Measurements from ENCODE around the gene MYO3B. TPM values are rescaled to one million over a fixed set of nuclear protein-coding genes. Genes with fewer than 3 reads are reported as not detected.
"Not testable (repeated sequence)": the region's sequence is repeated elsewhere in the genome, so short reads cannot be mapped to it uniquely, and the experiment has no call there.

MYO3B gene
- total and polyA plus RNA-seq, 5 donors, result not detected

DNA sequence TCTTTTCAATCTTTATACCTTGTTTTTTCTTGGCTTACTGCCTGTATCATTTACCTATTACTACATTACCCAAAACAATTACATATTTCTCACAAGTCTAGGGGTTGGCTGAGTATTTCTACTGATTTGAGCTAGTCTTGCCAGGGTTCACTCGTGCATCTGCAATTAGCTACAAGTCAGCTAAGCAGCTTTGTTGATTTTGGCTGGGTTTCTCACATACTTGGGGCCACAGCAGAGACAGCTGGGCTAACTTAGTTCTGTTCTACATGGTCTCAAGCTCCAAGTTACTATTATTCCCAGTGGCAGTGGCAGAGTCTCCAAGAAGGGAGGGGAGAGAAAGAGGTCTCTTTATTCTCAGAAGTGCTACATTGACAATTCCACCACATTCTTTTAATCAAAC is 482.5 kb downstream of the MYO3B start:
- Histone ChIP-seq H3K9me3 (ENCODE audit: control insufficient read depth, low read length) (no peaks in the 10 kb centered on the region), H3K4me1 (ENCODE audit: control insufficient read depth, insufficient read depth, low read length) (no peaks in the 10 kb centered on the region), H3K4me3 (ENCODE audit: low read length) (no peak overlapping the region), H3K27me3 (ENCODE audit: control insufficient read depth, insufficient read depth) (no peaks in the 10 kb centered on the region), H3K27ac (ENCODE audit: low read length) (no peak overlapping the region)
- intact Hi-C loops (cut with DNase I), result no loop called here
- 26% methylated on average over 1 of the region's 1 CpG for WGBS
- ATAC-seq (peak in 1 of 2 donors; percentile 64), DNase-seq (no peak)

DNA sequence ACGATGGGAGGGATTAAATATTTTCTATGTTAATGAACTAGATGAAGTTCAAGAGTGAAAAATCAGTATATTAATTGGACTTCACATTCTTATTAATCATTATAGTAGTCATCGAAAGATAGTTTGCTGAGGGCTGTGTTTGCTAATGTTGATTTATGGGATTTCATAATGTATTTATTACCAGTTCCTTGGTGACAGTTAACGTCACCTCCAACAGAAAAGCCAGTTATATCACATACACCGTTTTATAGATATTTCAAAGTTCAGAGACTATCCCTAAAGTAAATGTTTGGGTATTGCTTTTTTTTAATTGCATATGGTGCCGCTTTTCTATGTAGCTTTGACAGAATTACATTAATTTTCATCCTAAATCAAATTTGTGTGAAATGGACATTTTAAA is 487.8 kb downstream of the MYO3B start:
- Histone ChIP-seq H3K27ac (ENCODE audit: low read length) (no peak overlapping the region), H3K4me3 (ENCODE audit: low read length) (no peak overlapping the region), H3K27me3 (ENCODE audit: control insufficient read depth, insufficient read depth) (no peaks in the 10 kb centered on the region), H3K9me3 (ENCODE audit: control insufficient read depth, low read length) (no peaks in the 10 kb centered on the region), H3K4me1 (ENCODE audit: control insufficient read depth, insufficient read depth, low read length) (no peaks in the 10 kb centered on the region)
- intact Hi-C loops (cut with DNase I), result no loop called here
- no peak for DNase-seq
- 69% methylated on average over 5 of the region's 5 CpGs for WGBS
- no peak for ATAC-seq

DNA sequence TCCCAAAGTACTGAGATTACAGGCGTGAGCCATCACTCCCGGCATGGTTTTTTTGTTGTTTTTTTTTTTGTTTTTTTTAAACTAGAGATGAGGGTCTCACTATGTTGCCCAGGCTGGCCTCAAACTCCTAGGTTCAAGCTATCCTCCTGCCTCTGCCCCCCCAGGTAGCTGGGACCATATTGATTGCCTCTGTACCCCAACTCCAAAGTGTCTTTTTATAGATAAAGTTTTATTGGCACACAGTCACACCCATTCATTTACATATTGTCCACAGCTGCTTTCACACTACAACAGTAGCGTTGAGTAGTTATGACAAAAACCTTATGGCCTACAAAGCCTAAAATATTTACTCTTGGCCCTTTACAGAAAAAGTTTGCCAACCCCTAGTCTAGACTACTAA is 492.0 kb downstream of the MYO3B start:
- WGBS, result 89% methylated on average over 3 of the region's 3 CpGs
- DNase-seq (no peak), ATAC-seq (no peak)
- intact Hi-C loops (cut with DNase I), result no loop called here
- no peaks in the 10 kb centered on the region for H3K27me3 ChIP-seq (ENCODE audit: control insufficient read depth, insufficient read depth)
- no peaks in the 10 kb centered on the region for H3K4me1 ChIP-seq (ENCODE audit: control insufficient read depth, insufficient read depth, low read length)
- H3K4me3 ChIP-seq (ENCODE audit: low read length), result no peak overlapping the region
- H3K27ac ChIP-seq (ENCODE audit: low read length), result no peak overlapping the region
- no peaks in the 10 kb centered on the region for H3K9me3 ChIP-seq (ENCODE audit: control insufficient read depth, low read length)

DNA sequence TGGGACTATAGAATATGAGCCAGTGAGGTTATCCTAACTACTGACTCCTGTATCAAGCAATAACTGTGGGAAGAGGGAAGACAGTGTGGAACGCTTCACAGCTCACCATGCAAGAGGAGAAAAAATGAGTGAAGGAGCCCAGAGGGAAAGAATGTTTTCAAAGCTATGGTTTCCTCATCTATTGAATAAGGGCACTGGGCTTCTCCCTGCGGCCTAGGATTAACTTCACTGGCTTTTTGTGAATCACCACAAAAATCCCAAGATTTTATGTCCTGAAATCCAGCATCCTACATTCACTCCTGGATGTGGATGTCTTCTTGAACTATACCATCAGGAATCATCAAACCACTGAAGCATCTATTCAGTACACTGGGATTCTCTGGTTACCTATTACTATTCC is 492.7 kb downstream of the MYO3B start:
- no peak overlapping the region for H3K4me3 ChIP-seq (ENCODE audit: low read length)
- DNase-seq, result no peak
- no peak for ATAC-seq
- no peak overlapping the region for H3K27ac ChIP-seq (ENCODE audit: low read length)
- no peaks in the 10 kb centered on the region for H3K27me3 ChIP-seq (ENCODE audit: control insufficient read depth, insufficient read depth)
- WGBS, result 90% methylated on average over 2 of the region's 2 CpGs
- no peaks in the 10 kb centered on the region for H3K9me3 ChIP-seq (ENCODE audit: control insufficient read depth, low read length)
- intact Hi-C loops (cut with DNase I), result no loop called here
- H3K4me1 ChIP-seq (ENCODE audit: control insufficient read depth, insufficient read depth, low read length), result no peaks in the 10 kb centered on the region

DNA sequence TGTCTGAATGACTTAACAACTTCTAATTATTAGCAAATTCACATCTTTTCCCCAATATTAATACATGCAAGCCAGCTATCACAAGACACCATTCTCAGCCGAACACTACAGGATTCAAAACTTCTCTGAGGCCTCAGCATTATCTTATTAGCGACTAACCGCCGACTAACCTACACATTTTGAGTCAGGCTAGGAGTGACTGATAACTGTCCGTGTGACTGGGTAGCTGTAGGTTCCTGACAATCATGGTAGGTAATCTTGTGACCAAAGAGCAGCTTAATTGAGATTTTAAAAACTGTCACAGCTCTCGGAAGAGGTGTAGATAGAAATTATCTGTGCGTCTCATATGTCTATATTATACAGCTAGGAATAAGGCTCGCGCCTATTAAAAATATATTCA is 493.1 kb downstream of the MYO3B start:
- H3K27ac ChIP-seq (ENCODE audit: low read length), result no peak overlapping the region
- H3K27me3 ChIP-seq (ENCODE audit: control insufficient read depth, insufficient read depth), result no peaks in the 10 kb centered on the region
- H3K9me3 ChIP-seq (ENCODE audit: control insufficient read depth, low read length), result no peaks in the 10 kb centered on the region
- H3K4me1 ChIP-seq (ENCODE audit: control insufficient read depth, insufficient read depth, low read length), result no peaks in the 10 kb centered on the region
- intact Hi-C loops (cut with DNase I), result no loop called here
- DNase-seq, result no peak
- WGBS, result 80% methylated on average over 9 of the region's 9 CpGs
- ATAC-seq, result no peak
- H3K4me3 ChIP-seq (ENCODE audit: low read length), result no peak overlapping the region

DNA sequence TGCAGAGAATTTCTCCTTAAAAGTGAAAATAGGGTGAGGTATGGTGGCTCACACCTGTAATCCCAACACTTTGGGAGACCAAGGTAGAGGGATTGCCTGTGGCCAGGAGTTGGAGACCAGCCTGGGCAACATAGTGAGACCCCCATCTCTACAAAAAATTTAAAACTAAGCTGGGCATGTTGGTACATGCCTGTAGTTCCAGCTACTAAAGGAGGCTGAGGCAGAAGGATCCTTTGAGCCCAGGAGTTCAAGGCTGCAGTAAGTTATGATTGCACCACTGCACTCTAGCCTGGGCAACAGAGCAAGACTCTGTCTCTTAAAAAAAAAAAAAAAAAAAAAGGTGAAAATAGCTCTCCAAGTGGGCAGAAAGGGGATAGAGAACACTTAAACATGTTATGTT is 496.3 kb downstream of the MYO3B start:
- intact Hi-C loops (cut with DNase I); H3K27me3 ChIP-seq (ENCODE audit: control insufficient read depth, insufficient read depth); H3K9me3 ChIP-seq (ENCODE audit: control insufficient read depth, low read length); DNase-seq; ATAC-seq; H3K4me3 ChIP-seq (ENCODE audit: low read length); H3K27ac ChIP-seq (ENCODE audit: low read length); H3K4me1 ChIP-seq (ENCODE audit: control insufficient read depth, insufficient read depth, low read length): not testable (repeated sequence)

DNA sequence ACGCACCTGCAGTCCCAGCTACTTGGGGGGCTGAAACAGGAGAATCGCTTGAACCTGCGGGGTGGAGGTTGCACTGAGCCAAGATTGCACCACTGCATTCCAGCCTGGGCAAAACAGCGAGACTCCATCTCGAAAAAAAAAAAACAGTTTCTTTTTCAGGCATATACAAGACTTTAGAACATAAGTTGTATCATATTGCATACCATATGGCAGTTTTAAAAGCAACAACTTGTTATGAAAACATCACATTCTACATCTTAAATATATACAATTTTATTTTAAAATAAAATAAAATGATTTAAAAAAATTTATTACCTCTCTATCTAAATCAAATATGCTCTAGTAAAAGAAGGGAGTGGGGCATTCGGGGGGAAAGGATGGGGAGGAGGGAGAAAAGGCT is 497.8 kb downstream of the MYO3B start:
- H3K4me1 ChIP-seq (ENCODE audit: control insufficient read depth, insufficient read depth, low read length), result no peaks in the 10 kb centered on the region
- intact Hi-C loops (cut with DNase I), result no loop called here
- DNase-seq (no peak), ATAC-seq (no peak)
- no peak overlapping the region for H3K27ac ChIP-seq (ENCODE audit: low read length)
- 89% methylated on average over 6 of the region's 6 CpGs for WGBS
- H3K27me3 ChIP-seq (ENCODE audit: control insufficient read depth, insufficient read depth), result no peaks in the 10 kb centered on the region
- H3K9me3 ChIP-seq (ENCODE audit: control insufficient read depth, low read length), result no peaks in the 10 kb centered on the region
- no peak overlapping the region for H3K4me3 ChIP-seq (ENCODE audit: low read length)

DNA sequence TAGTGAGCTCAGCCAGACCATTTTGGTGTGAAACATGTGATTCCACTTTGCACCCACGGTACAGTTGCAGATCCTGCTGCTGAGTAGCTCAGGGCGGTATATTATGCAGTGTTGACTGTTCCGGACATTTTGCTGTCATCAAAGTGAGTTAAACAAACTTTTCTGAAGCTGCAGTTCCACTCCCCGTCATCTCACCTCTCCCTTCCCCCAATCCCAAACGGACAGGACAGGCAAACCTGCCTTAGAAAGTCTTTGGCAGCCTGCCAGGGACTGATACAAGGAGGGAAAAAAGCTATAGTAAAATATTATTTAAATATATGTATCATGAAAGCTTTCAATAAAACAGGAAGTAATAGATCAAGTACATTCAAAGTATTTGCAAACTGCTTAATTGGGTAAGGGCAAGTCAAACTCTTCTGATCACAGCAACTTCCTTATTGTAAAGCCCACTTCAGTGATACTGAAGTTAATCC is 501.7 kb downstream of the MYO3B start:
- WGBS, result 33% methylated on average over 5 of the region's 5 CpGs
- no peak for DNase-seq
- H3K27me3 ChIP-seq (ENCODE audit: control insufficient read depth, insufficient read depth), result no peaks in the 10 kb centered on the region

DNA sequence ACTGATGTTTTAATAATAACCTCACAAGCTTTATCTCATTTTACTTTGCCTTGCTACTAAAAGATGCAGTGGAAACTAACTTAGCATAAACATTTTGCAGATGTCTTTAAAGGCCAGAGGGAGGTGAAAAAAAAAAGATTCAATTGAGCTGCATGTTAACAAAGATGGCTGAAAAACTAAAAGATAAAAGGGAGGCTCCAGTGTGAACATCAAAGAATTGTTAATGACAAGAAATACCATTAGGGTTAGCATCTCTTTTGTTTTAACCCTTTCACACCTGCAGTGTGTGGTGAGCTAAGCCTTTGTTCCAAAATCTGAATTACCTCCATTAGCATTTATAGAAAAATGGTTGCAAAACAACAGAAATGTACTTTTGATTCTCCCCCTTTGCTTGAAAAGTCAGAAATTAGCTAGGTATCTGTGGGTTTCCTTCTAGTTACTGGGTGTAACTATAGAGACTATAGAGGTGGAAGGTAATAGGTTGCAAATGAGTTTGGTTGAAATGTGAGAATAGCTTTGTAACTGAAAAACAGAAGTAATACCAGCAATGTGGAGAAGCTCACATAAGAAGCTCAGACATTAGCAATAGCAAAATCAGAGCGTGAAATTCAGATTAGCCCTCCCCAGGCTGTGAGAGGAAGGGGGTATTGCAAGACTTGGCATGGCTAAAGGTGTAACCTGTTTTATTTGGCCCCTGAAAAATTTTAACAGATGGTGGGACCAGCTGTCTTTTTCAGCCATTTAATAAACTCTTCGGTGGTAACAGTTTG is 502.4 kb downstream of the MYO3B start:
- no peak for DNase-seq
- intact Hi-C loops (cut with DNase I), result no loop called here
- H3K4me3 ChIP-seq (ENCODE audit: low read length), result no peak overlapping the region
- 47% methylated on average over 2 of the region's 2 CpGs for WGBS
- H3K4me1 ChIP-seq (ENCODE audit: control insufficient read depth, insufficient read depth, low read length), result no peaks in the 10 kb centered on the region
- H3K27ac ChIP-seq (ENCODE audit: low read length), result no peak overlapping the region
- no peak for ATAC-seq
- H3K9me3 ChIP-seq (ENCODE audit: control insufficient read depth, low read length), result no peaks in the 10 kb centered on the region
- H3K27me3 ChIP-seq (ENCODE audit: control insufficient read depth, insufficient read depth), result no peaks in the 10 kb centered on the region

More for the DNA sequence above, 501.7 kb downstream of the MYO3B start:
- no peak overlapping the region for H3K27ac ChIP-seq (ENCODE audit: low read length)
- no peaks in the 10 kb centered on the region for H3K4me1 ChIP-seq (ENCODE audit: control insufficient read depth, insufficient read depth, low read length)
- intact Hi-C loops (cut with DNase I), result no loop called here
- no peaks in the 10 kb centered on the region for H3K9me3 ChIP-seq (ENCODE audit: control insufficient read depth, low read length)
- H3K4me3 ChIP-seq (ENCODE audit: low read length), result no peak overlapping the region
- no peak for ATAC-seq

DNA sequence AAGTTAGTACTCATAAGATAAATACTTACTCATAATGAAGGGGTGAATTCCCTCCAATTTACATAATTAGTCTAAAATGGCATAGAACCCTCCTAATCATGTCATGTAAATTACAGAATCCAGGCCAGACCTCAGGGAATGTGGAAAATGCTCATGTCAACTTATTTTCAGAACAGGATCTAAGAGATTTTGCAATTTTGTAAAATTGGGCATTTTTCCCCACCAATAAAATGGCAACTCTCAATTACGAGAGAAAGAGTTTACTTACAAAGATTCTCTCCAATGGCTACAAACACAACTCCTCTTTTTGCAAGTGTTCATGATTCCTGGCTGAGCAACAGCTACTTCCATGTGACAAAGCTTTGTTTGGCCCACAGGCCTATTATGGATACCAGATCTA is 503.4 kb downstream of the MYO3B start:
- no peak for ATAC-seq
- Histone ChIP-seq H3K4me1 (ENCODE audit: control insufficient read depth, insufficient read depth, low read length) (no peaks in the 10 kb centered on the region), H3K27ac (ENCODE audit: low read length) (no peak overlapping the region), H3K9me3 (ENCODE audit: control insufficient read depth, low read length) (no peaks in the 10 kb centered on the region), H3K4me3 (ENCODE audit: low read length) (no peak overlapping the region), H3K27me3 (ENCODE audit: control insufficient read depth, insufficient read depth) (no peaks in the 10 kb centered on the region)
- no peak for DNase-seq
- WGBS, result 66% methylated on average over 1 of the region's 1 CpG
- intact Hi-C loops (cut with DNase I), result no loop called here

DNA sequence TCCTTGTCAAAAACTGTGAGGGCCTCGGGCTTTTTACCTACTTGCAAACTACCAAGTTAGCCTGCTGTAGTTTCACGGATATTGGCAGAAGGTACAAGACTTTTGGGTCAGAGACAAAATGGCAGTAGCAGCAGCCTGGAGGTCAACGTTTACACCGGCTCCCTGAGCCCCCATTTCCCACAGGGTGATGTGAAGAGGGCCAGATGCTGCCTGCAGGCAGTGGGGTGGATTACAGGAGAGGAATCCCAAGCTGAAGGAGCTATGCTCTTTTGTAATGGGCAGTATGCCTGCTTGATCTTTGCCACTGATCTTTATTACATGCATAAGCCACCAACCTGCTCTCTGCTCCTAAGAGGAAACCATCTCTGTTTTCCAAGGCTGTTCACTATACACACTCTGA is 507.6 kb downstream of the MYO3B start:
- intact Hi-C loops (cut with DNase I), result no loop called here
- no peak overlapping the region for H3K4me3 ChIP-seq (ENCODE audit: low read length)
- H3K27me3 ChIP-seq (ENCODE audit: control insufficient read depth, insufficient read depth), result no peaks in the 10 kb centered on the region
- no peak for DNase-seq
- no peak for ATAC-seq
- no peaks in the 10 kb centered on the region for H3K9me3 ChIP-seq (ENCODE audit: control insufficient read depth, low read length)
- no peaks in the 10 kb centered on the region for H3K4me1 ChIP-seq (ENCODE audit: control insufficient read depth, insufficient read depth, low read length)
- no peak overlapping the region for H3K27ac ChIP-seq (ENCODE audit: low read length)
- 51% methylated on average over 4 of the region's 4 CpGs for WGBS

DNA sequence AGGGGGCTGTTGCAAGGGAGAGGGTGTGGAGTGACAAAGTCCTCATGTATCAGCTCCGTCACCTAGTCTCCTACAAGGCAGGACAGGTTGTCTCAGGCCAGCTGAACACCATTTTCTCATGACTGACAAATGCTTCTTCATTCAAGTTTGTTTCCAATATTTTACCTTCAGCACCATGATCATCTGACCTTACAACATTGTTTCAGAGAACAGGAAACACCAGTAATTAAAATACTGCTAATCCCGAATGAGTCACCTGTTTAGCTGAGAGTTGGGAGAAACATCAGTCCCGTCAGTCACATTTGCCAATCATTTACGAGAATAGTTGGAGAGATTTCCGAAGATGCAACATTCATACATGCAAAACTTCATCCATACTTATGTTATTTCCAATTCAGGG is 511.5 kb downstream of the MYO3B start:
- DNase-seq, result no peak
- no peak overlapping the region for H3K4me3 ChIP-seq (ENCODE audit: low read length)
- no peaks in the 10 kb centered on the region for H3K9me3 ChIP-seq (ENCODE audit: control insufficient read depth, low read length)
- no peak for ATAC-seq
- no peaks in the 10 kb centered on the region for H3K4me1 ChIP-seq (ENCODE audit: control insufficient read depth, insufficient read depth, low read length)
- no peaks in the 10 kb centered on the region for H3K27me3 ChIP-seq (ENCODE audit: control insufficient read depth, insufficient read depth)
- 83% methylated on average over 5 of the region's 5 CpGs for WGBS
- H3K27ac ChIP-seq (ENCODE audit: low read length), result no peak overlapping the region
- intact Hi-C loops (cut with DNase I), result no loop called here

Data from right cardiac atrium (tissue), 5 donors.